HEK293 (cell line): ENCODE measurements around the gene ETHE1.
A peak's percentile ranks its signal among the peaks of the same experiment; 100 is the strongest.

ENCODE experiments used
- CTCF ChIA-PET: fragments of 350-600 bp; formaldehyde crosslinking; extraction: SDS; loops from one replicate; lab custom pipeline; 2021; ENCODE audit warnings: antibody characterized with exemption; lab: Yijun Ruan, JAX
- POLR2A ChIA-PET: fragments of 300-600 bp; formaldehyde crosslinking; extraction: SDS; loops from one replicate; lab custom pipeline; 2020; ENCODE audit warnings: antibody characterized with exemption, inconsistent platforms; lab: Yijun Ruan, JAX
- H3K27ac ChIP-seq: fragments of 200-500 bp; sonication (Bioruptor generic); 2 replicates; pipeline ENCODE4 v1.5.1; 2014; ENCODE audit warnings: low read depth, low read length, control low read depth, inconsistent platforms; ENCODE audit errors: extremely low read depth
- H3K36me3 ChIP-seq, 2 experiments: fragments of 200-500 bp in 1 of 2; sonication (Bioruptor generic) in 1 of 2; 1 replicate in 1 of 2; 2 replicates in 1 of 2; pipeline ENCODE4 v1.5.1; 2014 to 2017; ENCODE audit warnings: inconsistent platforms in 2 of 2, low read length in 2 of 2; ENCODE audit not compliant: control insufficient read depth in 2 of 2, insufficient read depth in 1 of 2
- H3K4me1 ChIP-seq: fragments of 200-500 bp; sonication (Bioruptor generic); 2 replicates; pipeline ENCODE4 v1.5.1; 2014; ENCODE audit warnings: mild to moderate bottlenecking, low read length, inconsistent platforms; ENCODE audit not compliant: control insufficient read depth, insufficient read depth
- H3K4me3 ChIP-seq: 2 replicates; pipeline ENCODE4 v1.5.1; 2011; ENCODE audit warnings: low read depth, mild to moderate bottlenecking, control low read depth, low read length, moderate library complexity
- H3K9me3 ChIP-seq: fragments of 200-500 bp; sonication (Bioruptor generic); 2 replicates; pipeline ENCODE4 v1.5.1; 2014; ENCODE audit warnings: low read depth, low read length, inconsistent platforms; ENCODE audit not compliant: control insufficient read depth, insufficient read depth
- EGR2 ChIP-seq: fragments of 450-650 bp; formaldehyde crosslinking; IDR thresholded peaks from 2 replicates; pipeline ENCODE4 v1.5.1; 2016; ENCODE audit warnings: low read depth, missing biosample characterization, missing genetic modification characterization
- GFI1B ChIP-seq: fragments of 450-650 bp; formaldehyde crosslinking; IDR thresholded peaks from 2 replicates; pipeline ENCODE4 v1.5.1; 2016; ENCODE audit warnings: missing biosample characterization, missing genetic modification characterization
- HOXD13 ChIP-seq: sonication (generic); formaldehyde crosslinking; IDR thresholded peaks from 2 replicates; pipeline ENCODE4 v1.8.0; 2022; ENCODE audit warnings: missing genetic modification reagents, borderline replicate concordance
- PRDM1 ChIP-seq: fragments of 450-650 bp; formaldehyde crosslinking; IDR thresholded peaks from 2 replicates; pipeline ENCODE4; 2016; ENCODE audit warnings: missing biosample characterization, missing genetic modification characterization
- RBAK ChIP-seq: fragments of 450-650 bp; formaldehyde crosslinking; IDR thresholded peaks from 2 replicates; pipeline ENCODE4 v1.5.1; 2016; ENCODE audit warnings: missing biosample characterization, missing genetic modification characterization
- SP2 ChIP-seq: fragments of 450-650 bp; formaldehyde crosslinking; IDR thresholded peaks from 2 replicates; pipeline ENCODE4 v1.5.1; 2016; ENCODE audit warnings: missing biosample characterization, missing genetic modification characterization
- ZBTB44 ChIP-seq: fragments of 450-650 bp; IDR thresholded peaks from 2 replicates; pipeline ENCODE4 v1.5.1; 2018; ENCODE audit warnings: missing biosample characterization, mild to moderate bottlenecking, missing genetic modification characterization
- ZNF10 ChIP-seq: fragments of 450-650 bp; formaldehyde crosslinking; IDR thresholded peaks from 2 replicates; pipeline ENCODE4 v1.5.1; 2017; ENCODE audit warnings: missing biosample characterization, missing genetic modification characterization
- ZNF121 ChIP-seq: fragments of 450-650 bp; formaldehyde crosslinking; IDR thresholded peaks from 2 replicates; pipeline ENCODE4 v1.5.1; 2016; ENCODE audit warnings: missing biosample characterization, missing genetic modification characterization
- ZNF211 ChIP-seq: fragments of 450-650 bp; formaldehyde crosslinking; IDR thresholded peaks from 2 replicates; pipeline ENCODE4 v1.5.1; 2016; ENCODE audit warnings: low read depth, missing biosample characterization, missing genetic modification characterization
- ZNF366 ChIP-seq: fragments of 450-650 bp; formaldehyde crosslinking; conservative IDR thresholded peaks from 2 replicates; pipeline ENCODE4 v1.5.1; 2016; ENCODE audit warnings: missing biosample characterization, missing genetic modification characterization
- ZNF391 ChIP-seq: fragments of 450-650 bp; formaldehyde crosslinking; IDR thresholded peaks from 2 replicates; pipeline ENCODE4 v1.5.1; 2016; ENCODE audit warnings: low read depth, missing biosample characterization, missing genetic modification characterization, borderline replicate concordance
- ZNF394 ChIP-seq: fragments of 450-650 bp; formaldehyde crosslinking; IDR thresholded peaks from 2 replicates; pipeline ENCODE4 v1.5.1; 2016; ENCODE audit warnings: missing biosample characterization, missing genetic modification characterization, mild to moderate bottlenecking, moderate library complexity, borderline replicate concordance
- ZNF561 ChIP-seq: fragments of 450-650 bp; IDR thresholded peaks from 2 replicates; pipeline ENCODE4 v1.5.1; 2018; ENCODE audit warnings: missing biosample characterization, missing genetic modification characterization, borderline replicate concordance
- ZNF571 ChIP-seq: fragments of 450-650 bp; formaldehyde crosslinking; IDR thresholded peaks from 2 replicates; pipeline ENCODE4 v1.5.0; 2017; ENCODE audit warnings: missing biosample characterization, missing genetic modification characterization
- ZNF623 ChIP-seq: fragments of 450-650 bp; formaldehyde crosslinking; IDR thresholded peaks from 2 replicates; pipeline ENCODE4 v1.5.1; 2016; ENCODE audit warnings: missing biosample characterization, missing genetic modification characterization
- ZNF629 ChIP-seq: fragments of 450-650 bp; formaldehyde crosslinking; IDR thresholded peaks from 2 replicates; pipeline ENCODE4 v1.5.1; 2017; ENCODE audit warnings: missing biosample characterization, missing genetic modification characterization
- ZXDB ChIP-seq: fragments of 450-650 bp; formaldehyde crosslinking; IDR thresholded peaks from 2 replicates; pipeline ENCODE4 v1.5.1; 2016; ENCODE audit warnings: missing biosample characterization, missing genetic modification characterization
- TF ChIP-seq, protein P1 (sequence below): fragments of 450-650 bp; formaldehyde crosslinking; IDR thresholded peaks from 2 replicates; pipeline ENCODE4 v1.5.1; 2017; ENCODE audit warnings: missing biosample characterization, missing genetic modification characterization
- TF ChIP-seq, protein P2 (sequence below): fragments of 450-650 bp; formaldehyde crosslinking; IDR thresholded peaks from 2 replicates; pipeline ENCODE4 v1.5.1; 2016; ENCODE audit warnings: missing biosample characterization, missing genetic modification characterization
- TF ChIP-seq, protein P3 (sequence below): fragments of 450-650 bp; formaldehyde crosslinking; IDR thresholded peaks from 2 replicates; pipeline ENCODE4 v1.5.1; 2016; ENCODE audit warnings: missing biosample characterization, missing genetic modification characterization
- TF ChIP-seq, protein P4 (sequence below): fragments of 450-650 bp; formaldehyde crosslinking; IDR thresholded peaks from 2 replicates; pipeline ENCODE4 v1.5.1; 2016; ENCODE audit warnings: missing biosample characterization, missing genetic modification characterization, borderline replicate concordance
- TF ChIP-seq, protein P5 (sequence below): fragments of 450-650 bp; formaldehyde crosslinking; IDR thresholded peaks from 2 replicates; pipeline ENCODE4 v1.5.1; 2017; ENCODE audit warnings: missing biosample characterization, missing genetic modification characterization
- TF ChIP-seq, protein P6 (sequence below): fragments of 450-650 bp; formaldehyde crosslinking; IDR thresholded peaks from 2 replicates; pipeline ENCODE4 v1.5.1; 2016; ENCODE audit warnings: missing biosample characterization, missing genetic modification characterization

The ETHE1 gene

DNA sequence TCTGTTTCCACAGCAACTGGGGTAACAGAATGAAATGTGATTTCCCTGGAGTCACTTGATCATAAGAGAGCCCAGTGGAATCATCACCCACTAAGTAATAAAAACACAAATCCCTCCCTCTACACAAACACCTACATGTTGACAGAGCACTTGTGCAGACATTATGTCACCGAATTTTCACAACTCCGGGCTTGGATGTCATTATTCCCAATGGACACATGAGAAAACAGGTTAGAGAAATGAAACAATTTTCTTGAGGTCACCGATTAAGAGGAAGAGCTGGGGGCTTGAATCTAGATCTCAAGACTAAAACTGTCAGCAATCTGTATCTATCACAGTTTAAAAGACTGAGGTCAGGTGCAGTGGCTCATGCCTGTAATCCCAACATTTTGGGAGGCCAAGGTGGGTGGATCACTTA, 45.2 kb upstream of the ETHE1 start (continued):
- TF ChIP-seq, protein P1, sequence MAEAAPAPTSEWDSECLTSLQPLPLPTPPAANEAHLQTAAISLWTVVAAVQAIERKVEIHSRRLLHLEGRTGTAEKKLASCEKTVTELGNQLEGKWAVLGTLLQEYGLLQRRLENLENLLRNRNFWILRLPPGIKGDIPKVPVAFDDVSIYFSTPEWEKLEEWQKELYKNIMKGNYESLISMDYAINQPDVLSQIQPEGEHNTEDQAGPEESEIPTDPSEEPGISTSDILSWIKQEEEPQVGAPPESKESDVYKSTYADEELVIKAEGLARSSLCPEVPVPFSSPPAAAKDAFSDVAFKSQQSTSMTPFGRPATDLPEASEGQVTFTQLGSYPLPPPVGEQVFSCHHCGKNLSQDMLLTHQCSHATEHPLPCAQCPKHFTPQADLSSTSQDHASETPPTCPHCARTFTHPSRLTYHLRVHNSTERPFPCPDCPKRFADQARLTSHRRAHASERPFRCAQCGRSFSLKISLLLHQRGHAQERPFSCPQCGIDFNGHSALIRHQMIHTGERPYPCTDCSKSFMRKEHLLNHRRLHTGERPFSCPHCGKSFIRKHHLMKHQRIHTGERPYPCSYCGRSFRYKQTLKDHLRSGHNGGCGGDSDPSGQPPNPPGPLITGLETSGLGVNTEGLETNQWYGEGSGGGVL (tag by site-specific recombination) = peak; percentile 78
- peak; percentile 48 for TF ChIP-seq ZNF394 (tag by site-specific recombination)
- 0 out of 2 replicates have a peak, but pooled peaks have one; percentile 1 for TF ChIP-seq ZNF623
- TF ChIP-seq ZNF366 (tag by site-specific recombination) = peak; percentile 99
- TF ChIP-seq ZNF391 (tag by site-specific recombination) = 0 out of 2 replicates have a peak, but pooled peaks have one; percentile 67
- peak; percentile 95 for TF ChIP-seq GFI1B (tag by site-specific recombination)
- TF ChIP-seq PRDM1 (tag by site-specific recombination) = 0 out of 2 replicates have a peak, but pooled peaks have one; percentile 13
- peak; percentile 50; the same call in 1 of the 2 replicates for TF ChIP-seq ZXDB (tag by site-specific recombination)
- TF ChIP-seq SP2 (tag by site-specific recombination) = peak; percentile 35
- TF ChIP-seq ZBTB44 (tag by site-specific recombination) = peak; percentile 49
- peak; percentile 95 for TF ChIP-seq EGR2 (tag by site-specific recombination)

DNA sequence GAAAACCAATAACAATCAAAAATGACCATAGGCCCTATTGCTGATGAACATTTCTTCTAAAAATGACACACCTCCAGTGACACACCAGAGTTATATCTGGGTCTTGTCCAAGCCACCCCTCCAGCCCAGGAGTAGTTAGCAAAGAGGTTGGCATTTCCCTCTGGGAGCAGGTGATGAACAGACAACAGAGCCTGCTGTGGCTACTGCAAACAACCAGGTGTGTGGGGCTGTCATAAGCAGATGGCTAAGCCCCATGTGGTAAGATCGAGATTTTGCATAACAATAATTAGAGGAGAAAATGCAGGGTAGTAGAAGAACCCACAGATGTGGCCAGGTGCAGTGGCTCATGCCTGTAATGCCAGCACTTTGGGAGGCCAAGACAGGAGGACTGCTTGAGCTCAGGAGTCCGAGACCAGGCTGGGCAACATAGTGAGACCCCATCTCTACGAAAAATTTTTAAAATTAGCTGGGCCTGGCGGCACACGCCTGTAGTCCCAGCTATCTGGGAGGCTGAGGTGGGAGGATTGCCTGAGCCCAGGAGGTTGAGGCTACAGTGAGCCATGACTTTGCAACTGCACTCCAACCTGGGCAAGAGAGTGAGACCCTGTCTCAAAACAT, 43.3 kb upstream of the ETHE1 start:
- ChIA-PET CTCF (interaction anchor here (0.6 to 12.5 kb wide), 5 partner anchors 8 to 197 kb away, joined by 3 to 167 read pairs (median 4); no protein-coding TSS in a partner anchor), POLR2A (interaction anchor here (1.4 to 2.4 kb wide), 3 partner anchors 15 to 98 kb away, joined by 4 to 17 read pairs (median 6); partner anchors contain the start of genes IRGQ and ZNF576)
- H3K4me3 ChIP-seq = no peak overlapping the region
- H3K36me3 ChIP-seq = peaks cover 25 to 74% of the 10 kb centered on the region in 2 experiments
- no peaks in the 10 kb centered on the region; the same call in 1 of the 2 replicates for H3K9me3 ChIP-seq
- peaks cover 37% of the 10 kb centered on the region for H3K4me1 ChIP-seq
- no peak overlapping the region for H3K27ac ChIP-seq
- TF ChIP-seq ZNF121 (tag by site-specific recombination) (peak; percentile 100), ZNF211 (tag by site-specific recombination) (no peak), ZNF629 (no peak), HOXD13 (CRISPR knock-in tag) (no peak), RBAK (tag by site-specific recombination) (no peak), ZNF561 (tag by site-specific recombination) (no peak), ZNF571 (no peak), ZNF10 (tag by site-specific recombination) (no peak)
- TF ChIP-seq, protein P2, sequence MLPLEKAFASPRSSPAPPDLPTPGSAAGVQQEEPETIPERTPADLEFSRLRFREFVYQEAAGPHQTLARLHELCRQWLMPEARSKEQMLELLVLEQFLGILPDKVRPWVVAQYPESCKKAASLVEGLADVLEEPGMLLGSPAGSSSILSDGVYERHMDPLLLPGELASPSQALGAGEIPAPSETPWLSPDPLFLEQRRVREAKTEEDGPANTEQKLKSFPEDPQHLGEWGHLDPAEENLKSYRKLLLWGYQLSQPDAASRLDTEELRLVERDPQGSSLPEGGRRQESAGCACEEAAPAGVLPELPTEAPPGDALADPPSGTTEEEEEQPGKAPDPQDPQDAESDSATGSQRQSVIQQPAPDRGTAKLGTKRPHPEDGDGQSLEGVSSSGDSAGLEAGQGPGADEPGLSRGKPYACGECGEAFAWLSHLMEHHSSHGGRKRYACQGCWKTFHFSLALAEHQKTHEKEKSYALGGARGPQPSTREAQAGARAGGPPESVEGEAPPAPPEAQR (tag by site-specific recombination) = no peak
- TF ChIP-seq, protein P3, sequence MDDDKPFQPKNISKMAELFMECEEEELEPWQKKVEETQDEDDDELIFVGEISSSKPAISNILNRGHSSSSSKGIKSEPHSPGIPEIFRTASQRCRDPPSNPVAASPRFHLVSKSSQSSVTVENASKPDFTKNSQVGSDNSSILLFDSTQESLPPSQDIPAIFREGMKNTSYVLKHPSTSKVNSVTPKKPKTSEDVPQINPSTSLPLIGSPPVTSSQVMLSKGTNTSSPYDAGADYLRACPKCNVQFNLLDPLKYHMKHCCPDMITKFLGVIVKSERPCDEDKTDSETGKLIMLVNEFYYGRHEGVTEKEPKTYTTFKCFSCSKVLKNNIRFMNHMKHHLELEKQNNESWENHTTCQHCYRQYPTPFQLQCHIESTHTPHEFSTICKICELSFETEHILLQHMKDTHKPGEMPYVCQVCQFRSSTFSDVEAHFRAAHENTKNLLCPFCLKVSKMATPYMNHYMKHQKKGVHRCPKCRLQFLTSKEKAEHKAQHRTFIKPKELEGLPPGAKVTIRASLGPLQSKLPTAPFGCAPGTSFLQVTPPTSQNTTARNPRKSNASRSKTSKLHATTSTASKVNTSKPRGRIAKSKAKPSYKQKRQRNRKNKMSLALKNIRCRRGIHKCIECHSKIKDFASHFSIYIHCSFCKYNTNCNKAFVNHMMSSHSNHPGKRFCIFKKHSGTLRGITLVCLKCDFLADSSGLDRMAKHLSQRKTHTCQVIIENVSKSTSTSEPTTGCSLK (tag by site-specific recombination) = no peak
- TF ChIP-seq, protein P4, sequence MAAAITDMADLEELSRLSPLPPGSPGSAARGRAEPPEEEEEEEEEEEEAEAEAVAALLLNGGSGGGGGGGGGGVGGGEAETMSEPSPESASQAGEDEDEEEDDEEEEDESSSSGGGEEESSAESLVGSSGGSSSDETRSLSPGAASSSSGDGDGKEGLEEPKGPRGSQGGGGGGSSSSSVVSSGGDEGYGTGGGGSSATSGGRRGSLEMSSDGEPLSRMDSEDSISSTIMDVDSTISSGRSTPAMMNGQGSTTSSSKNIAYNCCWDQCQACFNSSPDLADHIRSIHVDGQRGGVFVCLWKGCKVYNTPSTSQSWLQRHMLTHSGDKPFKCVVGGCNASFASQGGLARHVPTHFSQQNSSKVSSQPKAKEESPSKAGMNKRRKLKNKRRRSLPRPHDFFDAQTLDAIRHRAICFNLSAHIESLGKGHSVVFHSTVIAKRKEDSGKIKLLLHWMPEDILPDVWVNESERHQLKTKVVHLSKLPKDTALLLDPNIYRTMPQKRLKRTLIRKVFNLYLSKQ (tag by site-specific recombination) = no peak
- TF ChIP-seq, protein P5, sequence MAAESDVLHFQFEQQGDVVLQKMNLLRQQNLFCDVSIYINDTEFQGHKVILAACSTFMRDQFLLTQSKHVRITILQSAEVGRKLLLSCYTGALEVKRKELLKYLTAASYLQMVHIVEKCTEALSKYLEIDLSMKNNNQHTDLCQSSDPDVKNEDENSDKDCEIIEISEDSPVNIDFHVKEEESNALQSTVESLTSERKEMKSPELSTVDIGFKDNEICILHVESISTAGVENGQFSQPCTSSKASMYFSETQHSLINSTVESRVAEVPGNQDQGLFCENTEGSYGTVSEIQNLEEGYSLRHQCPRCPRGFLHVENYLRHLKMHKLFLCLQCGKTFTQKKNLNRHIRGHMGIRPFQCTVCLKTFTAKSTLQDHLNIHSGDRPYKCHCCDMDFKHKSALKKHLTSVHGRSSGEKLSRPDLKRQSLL (tag by site-specific recombination) = no peak
- TF ChIP-seq, protein P6, sequence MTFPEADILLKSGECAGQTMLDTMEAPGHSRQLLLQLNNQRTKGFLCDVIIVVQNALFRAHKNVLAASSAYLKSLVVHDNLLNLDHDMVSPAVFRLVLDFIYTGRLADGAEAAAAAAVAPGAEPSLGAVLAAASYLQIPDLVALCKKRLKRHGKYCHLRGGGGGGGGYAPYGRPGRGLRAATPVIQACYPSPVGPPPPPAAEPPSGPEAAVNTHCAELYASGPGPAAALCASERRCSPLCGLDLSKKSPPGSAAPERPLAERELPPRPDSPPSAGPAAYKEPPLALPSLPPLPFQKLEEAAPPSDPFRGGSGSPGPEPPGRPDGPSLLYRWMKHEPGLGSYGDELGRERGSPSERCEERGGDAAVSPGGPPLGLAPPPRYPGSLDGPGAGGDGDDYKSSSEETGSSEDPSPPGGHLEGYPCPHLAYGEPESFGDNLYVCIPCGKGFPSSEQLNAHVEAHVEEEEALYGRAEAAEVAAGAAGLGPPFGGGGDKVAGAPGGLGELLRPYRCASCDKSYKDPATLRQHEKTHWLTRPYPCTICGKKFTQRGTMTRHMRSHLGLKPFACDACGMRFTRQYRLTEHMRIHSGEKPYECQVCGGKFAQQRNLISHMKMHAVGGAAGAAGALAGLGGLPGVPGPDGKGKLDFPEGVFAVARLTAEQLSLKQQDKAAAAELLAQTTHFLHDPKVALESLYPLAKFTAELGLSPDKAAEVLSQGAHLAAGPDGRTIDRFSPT = no peak
